OCI-LY3 (cell line): ENCODE results near the gene CHDH.

Experiments used
- EZH2phosphoT487 ChIP-seq: fragments of 200-600 bp; shearing (Covaris generic); IDR thresholded peaks from 2 replicates; pipeline ENCODE4 v1.6.1; 2018; ENCODE audit warnings: antibody characterized with exemption, mixed run types, low read depth
- TF ChIP-seq, protein P1 (sequence below): fragments of 200-600, 300-600 bp; sonication (generic); IDR thresholded peaks from 2 replicates; pipeline ENCODE4 v1.5.1; 2014; ENCODE audit warnings: antibody characterized with exemption, low read length, low read depth

- TF ChIP-seq, protein P1, sequence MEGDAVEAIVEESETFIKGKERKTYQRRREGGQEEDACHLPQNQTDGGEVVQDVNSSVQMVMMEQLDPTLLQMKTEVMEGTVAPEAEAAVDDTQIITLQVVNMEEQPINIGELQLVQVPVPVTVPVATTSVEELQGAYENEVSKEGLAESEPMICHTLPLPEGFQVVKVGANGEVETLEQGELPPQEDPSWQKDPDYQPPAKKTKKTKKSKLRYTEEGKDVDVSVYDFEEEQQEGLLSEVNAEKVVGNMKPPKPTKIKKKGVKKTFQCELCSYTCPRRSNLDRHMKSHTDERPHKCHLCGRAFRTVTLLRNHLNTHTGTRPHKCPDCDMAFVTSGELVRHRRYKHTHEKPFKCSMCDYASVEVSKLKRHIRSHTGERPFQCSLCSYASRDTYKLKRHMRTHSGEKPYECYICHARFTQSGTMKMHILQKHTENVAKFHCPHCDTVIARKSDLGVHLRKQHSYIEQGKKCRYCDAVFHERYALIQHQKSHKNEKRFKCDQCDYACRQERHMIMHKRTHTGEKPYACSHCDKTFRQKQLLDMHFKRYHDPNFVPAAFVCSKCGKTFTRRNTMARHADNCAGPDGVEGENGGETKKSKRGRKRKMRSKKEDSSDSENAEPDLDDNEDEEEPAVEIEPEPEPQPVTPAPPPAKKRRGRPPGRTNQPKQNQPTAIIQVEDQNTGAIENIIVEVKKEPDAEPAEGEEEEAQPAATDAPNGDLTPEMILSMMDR = no peak
- TF ChIP-seq EZH2phosphoT487 = no peak
These were observed 42.0 kb upstream of the CHDH start for GRCh38 chr3:53888232-53888631.
